ENCODE measurements around the gene VPS36. TPM values are rescaled to one million over a fixed set of nuclear protein-coding genes. Genes with fewer than 3 reads are reported as not detected.

VPS36 gene
- total RNA-seq, 1 experiment from 2014 or later, result 52.9 TPM

DNA sequence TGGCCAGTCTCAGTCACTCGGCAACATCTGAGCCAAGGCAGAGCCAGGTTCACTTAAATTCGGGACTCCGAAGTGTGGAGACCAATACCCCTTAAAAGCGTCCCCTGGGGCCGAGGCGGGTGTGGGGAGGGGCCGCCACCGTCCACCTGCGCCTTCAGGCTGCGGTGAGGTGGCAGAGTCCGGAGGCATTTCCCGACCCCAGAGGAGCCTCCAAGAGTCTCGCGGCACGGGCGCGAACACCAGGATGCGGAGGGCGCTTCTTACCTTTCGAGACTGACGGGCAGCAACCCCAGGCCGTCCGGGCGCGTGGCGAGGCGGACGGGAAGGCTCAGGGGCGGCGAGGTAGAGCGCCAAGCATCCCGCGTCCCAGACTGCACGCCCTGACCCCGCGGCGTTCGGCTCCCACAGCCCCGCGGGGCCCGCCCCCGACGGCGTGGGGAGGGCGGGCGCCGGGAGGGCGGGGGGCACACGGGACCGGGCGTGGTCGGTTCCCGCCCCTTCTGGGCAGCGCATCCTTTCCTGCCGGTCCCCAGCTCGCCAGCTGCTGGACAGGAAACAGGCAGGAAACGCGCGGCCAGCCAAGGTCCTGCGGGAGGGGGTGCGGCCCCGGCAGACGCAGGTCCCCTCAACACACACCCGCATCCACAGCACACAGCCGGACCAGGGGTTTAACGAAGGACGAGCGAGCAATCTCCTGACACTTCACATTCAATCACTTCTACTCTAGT, 44.5 kb downstream of the VPS36 start, which contains the start of gene THSD1:
TSS of gene THSD1 (minus strand) at position 406 of the 728 bp plus-strand sequence. CDS start 3,572 bp downstream, outside the sequence.
- H3K36me3 ChIP-seq (ENCODE audit: insufficient read depth, low read length, poor library complexity, severe bottlenecking), result no peaks in the 10 kb centered on the region
- no peak within 1 kb of the TSS for H3K27ac ChIP-seq (ENCODE audit: low read depth, low read length, poor library complexity, severe bottlenecking)
- TF ChIP-seq, protein P1, sequence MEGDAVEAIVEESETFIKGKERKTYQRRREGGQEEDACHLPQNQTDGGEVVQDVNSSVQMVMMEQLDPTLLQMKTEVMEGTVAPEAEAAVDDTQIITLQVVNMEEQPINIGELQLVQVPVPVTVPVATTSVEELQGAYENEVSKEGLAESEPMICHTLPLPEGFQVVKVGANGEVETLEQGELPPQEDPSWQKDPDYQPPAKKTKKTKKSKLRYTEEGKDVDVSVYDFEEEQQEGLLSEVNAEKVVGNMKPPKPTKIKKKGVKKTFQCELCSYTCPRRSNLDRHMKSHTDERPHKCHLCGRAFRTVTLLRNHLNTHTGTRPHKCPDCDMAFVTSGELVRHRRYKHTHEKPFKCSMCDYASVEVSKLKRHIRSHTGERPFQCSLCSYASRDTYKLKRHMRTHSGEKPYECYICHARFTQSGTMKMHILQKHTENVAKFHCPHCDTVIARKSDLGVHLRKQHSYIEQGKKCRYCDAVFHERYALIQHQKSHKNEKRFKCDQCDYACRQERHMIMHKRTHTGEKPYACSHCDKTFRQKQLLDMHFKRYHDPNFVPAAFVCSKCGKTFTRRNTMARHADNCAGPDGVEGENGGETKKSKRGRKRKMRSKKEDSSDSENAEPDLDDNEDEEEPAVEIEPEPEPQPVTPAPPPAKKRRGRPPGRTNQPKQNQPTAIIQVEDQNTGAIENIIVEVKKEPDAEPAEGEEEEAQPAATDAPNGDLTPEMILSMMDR (conservative IDR thresholded peaks at IDR 0.05; ENCODE audit: low read depth, low read length), result no peak
- TF ChIP-seq EZH2 (IDR thresholded peaks at IDR 0.05; ENCODE audit: borderline replicate concordance, low read depth, low read length, poor library complexity, severe bottlenecking), result no peak
- POLR2A ChIA-PET (ENCODE audit: low non-redundant PET), result interaction anchor here (0.6 kb wide), 1 partner anchor 394 kb away, joined by 3 read pairs; the partner anchor contains the start of gene ALG11
- H3K9me3 ChIP-seq (ENCODE audit: low read depth, low read length, poor library complexity, severe bottlenecking), result no peaks in the 10 kb centered on the region
- peak within 1 kb of the TSS; percentile 51 for H3K4me3 ChIP-seq (ENCODE audit: low read depth, low read length, poor library complexity, severe bottlenecking)
- BruUV-seq (replicated peaks), result no TSS peak
- H3K27me3 ChIP-seq (replicated peaks; ENCODE audit: insufficient read depth, low read depth, low read length, poor library complexity), result peaks cover 14% of the 10 kb centered on the region
- H3K4me1 ChIP-seq (ENCODE audit: insufficient read depth, low read length, poor library complexity, severe bottlenecking), result peaks cover 4% of the 10 kb centered on the region
- intact Hi-C loops (cut with micrococcal nuclease; ENCODE audit: unreplicated experiment), result no loop called here
- CTCF ChIA-PET, result interaction anchor here (0.6 kb wide), 1 partner anchor 35 kb away, joined by 3 read pairs; no protein-coding TSS in a partner anchor
- DNase-seq (ENCODE audit: low spot score), result peak; percentile 22

DNA sequence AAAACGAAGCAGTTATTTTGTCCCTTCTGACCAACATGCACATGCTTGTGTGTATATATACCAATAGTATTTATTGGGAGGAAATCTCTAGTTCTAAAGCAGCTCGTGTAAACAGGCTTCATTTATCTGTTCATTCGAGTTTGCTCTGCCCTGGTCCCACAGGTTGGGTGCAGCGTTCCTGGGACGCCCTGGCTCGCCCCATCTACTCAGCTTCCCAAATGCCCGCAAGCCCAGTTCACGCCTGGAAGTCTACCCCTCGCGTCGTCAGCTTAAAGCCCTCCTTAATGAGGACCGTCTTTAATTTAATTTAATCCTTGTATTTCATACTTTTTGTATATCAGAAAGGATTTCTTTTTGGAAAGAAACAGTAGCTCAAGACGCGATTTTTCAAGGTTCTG, 45.1 kb downstream of the VPS36 start:
- intact Hi-C loops (cut with micrococcal nuclease; ENCODE audit: unreplicated experiment), result no loop called here
- Histone ChIP-seq H3K27ac (ENCODE audit: low read depth, low read length, poor library complexity, severe bottlenecking) (no peak overlapping the region), H3K4me1 (ENCODE audit: insufficient read depth, low read length, poor library complexity, severe bottlenecking) (peaks cover 4% of the 10 kb centered on the region), H3K9me3 (ENCODE audit: low read depth, low read length, poor library complexity, severe bottlenecking) (no peaks in the 10 kb centered on the region), H3K27me3 (replicated peaks; ENCODE audit: insufficient read depth, low read depth, low read length, poor library complexity) (peaks cover 14% of the 10 kb centered on the region), H3K36me3 (ENCODE audit: insufficient read depth, low read length, poor library complexity, severe bottlenecking) (no peaks in the 10 kb centered on the region), H3K4me3 (ENCODE audit: low read depth, low read length, poor library complexity, severe bottlenecking) (peak overlapping the region; percentile 51)
- no peak for DNase-seq (ENCODE audit: low spot score)
- TF ChIP-seq, protein P1 (conservative IDR thresholded peaks at IDR 0.05; ENCODE audit: low read depth, low read length), result no peak
- TF ChIP-seq EZH2 (IDR thresholded peaks at IDR 0.05; ENCODE audit: borderline replicate concordance, low read depth, low read length, poor library complexity, severe bottlenecking), result no peak
- POLR2A ChIA-PET (ENCODE audit: low non-redundant PET), result interaction anchor here (0.6 kb wide), 1 partner anchor 393 kb away, joined by 3 read pairs; the partner anchor contains the start of gene ALG11
- CTCF ChIA-PET, result interaction anchor here (0.6 kb wide), 1 partner anchor 35 kb away, joined by 3 read pairs; no protein-coding TSS in a partner anchor
- no TSS peak for BruUV-seq (replicated peaks)

DNA sequence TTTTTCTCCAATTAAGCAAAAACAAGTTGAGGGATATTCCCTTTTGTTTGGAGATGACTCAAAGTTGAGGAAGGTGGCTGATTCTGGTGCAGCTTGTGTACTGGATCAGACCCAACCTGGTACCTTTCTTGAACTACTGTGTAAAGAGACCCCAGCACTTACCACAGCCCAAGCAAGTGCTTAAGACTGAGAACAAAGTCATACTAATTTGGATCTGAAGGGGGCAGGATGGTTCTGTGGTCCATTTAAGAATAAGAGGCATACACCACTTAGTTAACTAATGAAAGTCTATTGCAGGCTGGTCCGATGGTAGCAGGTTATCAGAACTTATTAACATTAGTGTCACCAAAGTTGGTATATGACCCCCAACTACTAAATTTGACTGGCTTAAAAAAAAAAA, 50.7 kb downstream of the VPS36 start:
- H3K36me3 ChIP-seq (ENCODE audit: insufficient read depth, low read length, poor library complexity, severe bottlenecking), result no peaks in the 10 kb centered on the region
- ChIA-PET CTCF (no interaction called here), POLR2A (ENCODE audit: low non-redundant PET) (no interaction called here)
- BruUV-seq (replicated peaks), result no TSS peak
- H3K4me3 ChIP-seq (ENCODE audit: low read depth, low read length, poor library complexity, severe bottlenecking), result no peak overlapping the region
- intact Hi-C loops (cut with micrococcal nuclease; ENCODE audit: unreplicated experiment), result no loop called here
- peaks cover 2% of the 10 kb centered on the region for H3K27me3 ChIP-seq (replicated peaks; ENCODE audit: insufficient read depth, low read depth, low read length, poor library complexity)
- H3K9me3 ChIP-seq (ENCODE audit: low read depth, low read length, poor library complexity, severe bottlenecking), result no peaks in the 10 kb centered on the region
- H3K27ac ChIP-seq (ENCODE audit: low read depth, low read length, poor library complexity, severe bottlenecking), result no peak overlapping the region
- TF ChIP-seq EZH2 (IDR thresholded peaks at IDR 0.05; ENCODE audit: borderline replicate concordance, low read depth, low read length, poor library complexity, severe bottlenecking), result no peak
- TF ChIP-seq, protein P1 (conservative IDR thresholded peaks at IDR 0.05; ENCODE audit: low read depth, low read length), result 0 out of 2 replicates have a peak, but pooled peaks have one; percentile 21
- no peak for DNase-seq (ENCODE audit: low spot score)
- H3K4me1 ChIP-seq (ENCODE audit: insufficient read depth, low read length, poor library complexity, severe bottlenecking), result no peaks in the 10 kb centered on the region
